ENCODE results near the gene ZCCHC8. TPM values are rescaled to one million over a fixed set of nuclear protein-coding genes. Genes with fewer than 3 reads are reported as not detected.
"Not testable (repeated sequence)": the region's sequence is repeated elsewhere in the genome, so short reads cannot be mapped to it uniquely, and the experiment has no call there.

ZCCHC8 gene
- polyA plus RNA-seq, 1 donor (not counting 4 experiments of a cell fraction or from before 2014, with no cell fraction given): 14.0 TPM

DNA sequence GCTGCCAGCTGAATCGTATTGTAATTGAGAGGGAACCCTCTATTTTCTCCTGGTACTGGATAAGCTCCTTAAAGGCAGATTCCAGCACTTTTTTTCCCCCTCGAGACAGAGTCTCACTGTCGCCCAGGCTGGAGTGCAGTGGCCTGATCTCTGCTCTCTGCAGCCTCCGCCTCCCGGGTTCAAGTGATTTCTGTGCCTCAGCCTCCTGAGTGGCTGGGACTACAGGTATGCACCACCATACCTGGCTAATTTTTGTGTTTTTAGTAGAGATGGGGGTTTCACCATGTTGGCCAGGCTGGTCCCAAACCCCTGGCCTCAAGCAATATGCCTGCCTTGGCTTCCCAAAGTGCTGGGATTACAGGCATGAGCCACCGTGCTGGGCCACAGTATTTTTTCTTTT is 30.9 kb downstream of the ZCCHC8 start:
- dilution Hi-C loops (cut with MboI; ENCODE audit: extremely low pct_ligation_motif_present, low sequenced_read_pairs); DNase-seq (ENCODE audit: low read depth, low spot score); H3K79me2 ChIP-seq (ENCODE audit: control insufficient read depth, insufficient read depth, low read length); H3K4me2 ChIP-seq (ENCODE audit: control insufficient read depth, extremely low read depth, insufficient read depth, low read depth, low read length); H2AFZ ChIP-seq (ENCODE audit: control insufficient read depth, low read length); H4K20me1 ChIP-seq (ENCODE audit: control insufficient read depth, extremely low read depth, insufficient read depth, low read length); H3K27me3 ChIP-seq (ENCODE audit: control insufficient read depth, extremely low read depth, insufficient read depth, low read length); H3K4me3 ChIP-seq (ENCODE audit: control insufficient read depth in 2 of 3, extremely low read depth in 1 of 3, insufficient read depth in 2 of 3, low read depth in 1 of 3, low read length in 3 of 3); FAIRE-seq; H3K27ac ChIP-seq (ENCODE audit: control insufficient read depth, insufficient read depth, low read length); H3K9me1 ChIP-seq (ENCODE audit: control insufficient read depth, extremely low read depth, insufficient read depth, low read length); H3K36me3 ChIP-seq (ENCODE audit: control insufficient read depth in 2 of 2, extremely low read depth in 1 of 2, insufficient read depth in 2 of 2, low read length in 2 of 2); H3K9ac ChIP-seq (ENCODE audit: control insufficient read depth, extremely low read depth, insufficient read depth, low read length); H3K9me3 ChIP-seq (ENCODE audit: control insufficient read depth, low read depth, low read length): not testable (repeated sequence)
- H3K4me1 ChIP-seq (ENCODE audit: control insufficient read depth, extremely low read depth, insufficient read depth, low read length): peaks cover 26% of the 10 kb centered on the region

- H4K20me1 ChIP-seq (ENCODE audit: control insufficient read depth, extremely low read depth, insufficient read depth, low read length): no peaks in the 10 kb centered on the region
- H3K4me3 ChIP-seq (ENCODE audit: control insufficient read depth in 2 of 3, extremely low read depth in 1 of 3, insufficient read depth in 2 of 3, low read depth in 1 of 3, low read length in 3 of 3): peak overlapping the region in 1 of 3 experiments; percentile 23
- no peaks in the 10 kb centered on the region for H3K36me3 ChIP-seq (ENCODE audit: control insufficient read depth in 2 of 2, extremely low read depth in 1 of 2, insufficient read depth in 2 of 2, low read length in 2 of 2)
- H3K9me3 ChIP-seq (ENCODE audit: control insufficient read depth, low read depth, low read length): no peaks in the 10 kb centered on the region
- peaks cover 28% of the 10 kb centered on the region for H3K4me1 ChIP-seq (ENCODE audit: control insufficient read depth, extremely low read depth, insufficient read depth, low read length)
- no peak overlapping the region for H2AFZ ChIP-seq (ENCODE audit: control insufficient read depth, low read length)
- dilution Hi-C loops (cut with MboI; ENCODE audit: extremely low pct_ligation_motif_present, low sequenced_read_pairs): no loop called here
- DNase-seq (ENCODE audit: low read depth, low spot score) (peak; percentile 83), FAIRE-seq (peak; percentile 78)
- peak overlapping the region; percentile 93 for H3K27ac ChIP-seq (ENCODE audit: control insufficient read depth, insufficient read depth, low read length)
- H3K4me2 ChIP-seq (ENCODE audit: control insufficient read depth, extremely low read depth, insufficient read depth, low read depth, low read length): peak overlapping the region; percentile 56
- no peaks in the 10 kb centered on the region for H3K9me1 ChIP-seq (ENCODE audit: control insufficient read depth, extremely low read depth, insufficient read depth, low read length)
- peak overlapping the region; percentile 70 for H3K9ac ChIP-seq (ENCODE audit: control insufficient read depth, extremely low read depth, insufficient read depth, low read length)
- no peaks in the 10 kb centered on the region for H3K79me2 ChIP-seq (ENCODE audit: control insufficient read depth, insufficient read depth, low read length)
- H3K27me3 ChIP-seq (ENCODE audit: control insufficient read depth, extremely low read depth, insufficient read depth, low read length): no peaks in the 10 kb centered on the region
- TF ChIP-seq EZH2 (IDR thresholded peaks at IDR 0.05; ENCODE audit: low read length): no peak
- TF ChIP-seq, protein P1, sequence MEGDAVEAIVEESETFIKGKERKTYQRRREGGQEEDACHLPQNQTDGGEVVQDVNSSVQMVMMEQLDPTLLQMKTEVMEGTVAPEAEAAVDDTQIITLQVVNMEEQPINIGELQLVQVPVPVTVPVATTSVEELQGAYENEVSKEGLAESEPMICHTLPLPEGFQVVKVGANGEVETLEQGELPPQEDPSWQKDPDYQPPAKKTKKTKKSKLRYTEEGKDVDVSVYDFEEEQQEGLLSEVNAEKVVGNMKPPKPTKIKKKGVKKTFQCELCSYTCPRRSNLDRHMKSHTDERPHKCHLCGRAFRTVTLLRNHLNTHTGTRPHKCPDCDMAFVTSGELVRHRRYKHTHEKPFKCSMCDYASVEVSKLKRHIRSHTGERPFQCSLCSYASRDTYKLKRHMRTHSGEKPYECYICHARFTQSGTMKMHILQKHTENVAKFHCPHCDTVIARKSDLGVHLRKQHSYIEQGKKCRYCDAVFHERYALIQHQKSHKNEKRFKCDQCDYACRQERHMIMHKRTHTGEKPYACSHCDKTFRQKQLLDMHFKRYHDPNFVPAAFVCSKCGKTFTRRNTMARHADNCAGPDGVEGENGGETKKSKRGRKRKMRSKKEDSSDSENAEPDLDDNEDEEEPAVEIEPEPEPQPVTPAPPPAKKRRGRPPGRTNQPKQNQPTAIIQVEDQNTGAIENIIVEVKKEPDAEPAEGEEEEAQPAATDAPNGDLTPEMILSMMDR (optimal IDR thresholded peaks at IDR 0.05 in 1 of 3, IDR thresholded peaks at IDR 0.05 in 1 of 3, conservative IDR thresholded peaks at IDR 0.05 in 1 of 3; ENCODE audit: extremely low read depth in 1 of 3, insufficient read depth in 2 of 3, low read length in 3 of 3): no peak
Measured at GRCh38 chr12:122467983-122468382, 32.7 kb downstream of the ZCCHC8 start.

DNA sequence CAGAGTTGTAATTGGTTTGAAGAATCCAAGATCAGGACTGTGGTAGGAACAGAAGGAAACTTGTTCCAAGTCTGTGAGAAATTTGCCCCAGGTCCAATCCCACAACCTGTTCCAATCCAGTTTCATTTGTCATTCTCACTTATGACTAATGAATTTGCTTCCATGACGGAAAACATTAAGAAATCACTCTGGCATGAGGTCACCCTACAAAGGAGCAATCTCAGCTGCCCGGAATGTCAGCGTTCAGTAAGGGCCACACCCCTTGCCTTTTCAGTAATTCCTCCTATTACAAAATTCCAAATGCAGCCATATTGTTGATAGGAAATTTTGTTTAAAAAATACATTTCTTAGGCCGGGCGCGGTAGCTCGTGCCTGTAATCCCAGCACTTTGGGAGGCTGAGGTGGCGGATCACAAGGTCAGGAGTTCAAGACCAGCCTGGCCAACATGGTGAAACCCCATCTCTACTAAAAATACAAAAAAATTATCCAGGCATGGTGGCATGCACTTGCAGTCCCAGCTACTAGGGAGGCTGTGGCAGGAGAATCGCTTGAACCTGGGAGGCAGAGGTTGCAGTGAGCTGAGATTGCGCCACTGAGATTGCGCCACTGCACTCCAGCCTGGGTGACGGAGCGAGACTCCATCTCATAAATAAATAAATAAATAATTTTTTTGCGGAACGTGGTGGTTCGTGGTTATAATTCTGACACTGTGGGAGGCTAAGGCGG is 36.3 kb downstream of the ZCCHC8 start:
- dilution Hi-C loops (cut with MboI; ENCODE audit: extremely low pct_ligation_motif_present, low sequenced_read_pairs); H2AFZ ChIP-seq (ENCODE audit: control insufficient read depth, low read length): not testable (repeated sequence)

More for the DNA sequence above, 36.3 kb downstream of the ZCCHC8 start:
- H3K27me3 ChIP-seq (ENCODE audit: control insufficient read depth, extremely low read depth, insufficient read depth, low read length); H3K9me1 ChIP-seq (ENCODE audit: control insufficient read depth, extremely low read depth, insufficient read depth, low read length); H3K4me3 ChIP-seq (ENCODE audit: control insufficient read depth in 2 of 3, extremely low read depth in 1 of 3, insufficient read depth in 2 of 3, low read depth in 1 of 3, low read length in 3 of 3); H3K79me2 ChIP-seq (ENCODE audit: control insufficient read depth, insufficient read depth, low read length); H4K20me1 ChIP-seq (ENCODE audit: control insufficient read depth, extremely low read depth, insufficient read depth, low read length); H3K36me3 ChIP-seq (ENCODE audit: control insufficient read depth in 2 of 2, extremely low read depth in 1 of 2, insufficient read depth in 2 of 2, low read length in 2 of 2); H3K9me3 ChIP-seq (ENCODE audit: control insufficient read depth, low read depth, low read length); H3K4me2 ChIP-seq (ENCODE audit: control insufficient read depth, extremely low read depth, insufficient read depth, low read depth, low read length): not testable (repeated sequence)
- peak overlapping the region; percentile 54 for H3K9ac ChIP-seq (ENCODE audit: control insufficient read depth, extremely low read depth, insufficient read depth, low read length)
- peak overlapping the region; percentile 80 for H3K27ac ChIP-seq (ENCODE audit: control insufficient read depth, insufficient read depth, low read length)
- FAIRE-seq: peak; percentile 81
- H3K4me1 ChIP-seq (ENCODE audit: control insufficient read depth, extremely low read depth, insufficient read depth, low read length): peaks cover 23% of the 10 kb centered on the region
- peak; percentile 68 for DNase-seq (ENCODE audit: low read depth, low spot score)
